ENCODE measurements around the gene OPN1SW.

Gene OPN1SW

DNA sequence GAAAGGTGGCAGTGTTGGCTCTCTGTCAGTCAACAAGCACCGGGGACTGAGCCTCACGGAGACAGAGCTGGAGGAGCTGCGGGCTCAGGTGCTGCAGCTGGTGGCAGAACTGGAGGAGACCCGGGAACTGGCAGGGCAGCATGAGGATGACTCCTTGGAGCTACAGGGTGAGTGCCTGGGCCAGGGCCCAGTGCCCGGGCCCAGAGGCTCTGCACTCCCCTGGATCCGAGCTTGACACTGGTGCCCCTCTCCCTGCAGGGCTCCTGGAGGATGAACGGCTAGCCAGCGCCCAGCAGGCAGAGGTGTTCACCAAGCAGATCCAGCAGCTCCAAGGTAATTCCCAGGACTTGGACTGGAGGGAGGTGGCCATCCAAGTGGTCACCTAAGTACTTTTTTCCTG lies 18.8 kb upstream of the OPN1SW start:
- H3K4me3 ChIP-seq (ENCODE audit: low read depth in 1 of 2, low read length in 2 of 2) = no peak overlapping the region
- H3K36me3 ChIP-seq (ENCODE audit: control insufficient read depth in 1 of 2, insufficient read depth in 2 of 2, low read length in 2 of 2) = no peaks in the 10 kb centered on the region
- H3K9ac ChIP-seq (ENCODE audit: low read depth in 1 of 2, low read length in 2 of 2) = no peak overlapping the region
- H3K4me1 ChIP-seq (ENCODE audit: control insufficient read depth in 1 of 2, insufficient read depth in 2 of 2, low read length in 2 of 2) = peaks cover 7 to 10% of the 10 kb centered on the region in 2 donors
- H3K27ac ChIP-seq (ENCODE audit: low read depth, low read length) = no peak overlapping the region
- peaks cover 0 to 5% of the 10 kb centered on the region in 2 donors for H3K27me3 ChIP-seq (ENCODE audit: control insufficient read depth in 1 of 2, insufficient read depth in 2 of 2, low read length in 2 of 2)
- no peaks in the 10 kb centered on the region for H3K9me3 ChIP-seq (ENCODE audit: control insufficient read depth in 1 of 2, low read length in 2 of 2)

DNA sequence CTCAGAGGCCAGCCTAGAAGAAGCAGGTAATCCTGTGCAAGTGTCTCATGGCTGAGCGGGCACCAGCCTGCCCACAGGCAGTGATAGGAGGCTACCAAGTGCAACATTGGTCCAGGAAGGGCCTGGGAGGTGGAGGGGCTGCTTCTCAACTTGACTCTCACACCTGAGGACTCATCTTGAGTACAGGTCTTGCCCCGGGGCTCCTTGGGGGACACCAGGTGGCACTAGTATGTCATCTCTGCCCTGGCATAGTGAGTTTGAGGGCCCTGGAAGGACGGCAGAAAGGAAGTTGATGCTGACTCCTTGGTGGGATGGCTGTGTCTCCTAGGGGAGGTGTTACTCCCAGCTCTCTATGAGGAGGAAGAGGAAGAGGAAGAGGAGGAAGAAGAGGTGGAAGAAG lies 18.4 kb upstream of the OPN1SW start:
- Histone ChIP-seq H3K27me3 (ENCODE audit: control insufficient read depth in 1 of 2, insufficient read depth in 2 of 2, low read length in 2 of 2) (peaks cover 0 to 5% of the 10 kb centered on the region in 2 donors), H3K4me1 (ENCODE audit: control insufficient read depth in 1 of 2, insufficient read depth in 2 of 2, low read length in 2 of 2) (peaks cover 7 to 10% of the 10 kb centered on the region in 2 donors), H3K36me3 (ENCODE audit: control insufficient read depth in 1 of 2, insufficient read depth in 2 of 2, low read length in 2 of 2) (no peaks in the 10 kb centered on the region), H3K27ac (ENCODE audit: low read depth, low read length) (no peak overlapping the region), H3K9me3 (ENCODE audit: control insufficient read depth in 1 of 2, low read length in 2 of 2) (no peaks in the 10 kb centered on the region), H3K4me3 (ENCODE audit: low read depth in 1 of 2, low read length in 2 of 2) (no peak overlapping the region), H3K9ac (ENCODE audit: low read depth in 1 of 2, low read length in 2 of 2) (no peak overlapping the region)

DNA sequence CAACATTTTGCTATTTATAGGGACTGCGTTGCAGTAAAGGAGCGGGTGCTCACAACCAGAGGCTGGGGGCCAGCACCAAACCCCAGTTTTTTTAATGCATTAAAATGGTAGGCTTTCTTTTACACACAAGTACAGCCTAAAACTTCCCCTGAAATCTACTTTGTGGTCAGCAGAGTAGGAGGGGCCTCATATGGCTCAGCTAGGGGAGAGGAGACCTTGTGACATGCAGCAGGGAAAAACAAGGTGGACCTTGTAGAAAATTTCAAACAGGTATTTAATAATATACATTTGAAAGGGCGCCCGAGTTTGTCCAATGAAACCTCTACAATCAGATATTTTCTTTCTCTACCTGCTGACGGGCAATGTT lies 17.6 kb upstream of the OPN1SW start:
- H3K27me3 ChIP-seq (ENCODE audit: control insufficient read depth in 1 of 2, insufficient read depth in 2 of 2, low read length in 2 of 2) = peaks cover 0 to 5% of the 10 kb centered on the region in 2 donors
- peaks cover 7 to 10% of the 10 kb centered on the region in 2 donors for H3K4me1 ChIP-seq (ENCODE audit: control insufficient read depth in 1 of 2, insufficient read depth in 2 of 2, low read length in 2 of 2)
- no peaks in the 10 kb centered on the region for H3K9me3 ChIP-seq (ENCODE audit: control insufficient read depth in 1 of 2, low read length in 2 of 2)
- no peak overlapping the region for H3K4me3 ChIP-seq (ENCODE audit: low read depth in 1 of 2, low read length in 2 of 2)
- no peaks in the 10 kb centered on the region for H3K36me3 ChIP-seq (ENCODE audit: control insufficient read depth in 1 of 2, insufficient read depth in 2 of 2, low read length in 2 of 2)
- H3K9ac ChIP-seq (ENCODE audit: low read depth in 1 of 2, low read length in 2 of 2) = no peak overlapping the region
- H3K27ac ChIP-seq (ENCODE audit: low read depth, low read length) = no peak overlapping the region

DNA sequence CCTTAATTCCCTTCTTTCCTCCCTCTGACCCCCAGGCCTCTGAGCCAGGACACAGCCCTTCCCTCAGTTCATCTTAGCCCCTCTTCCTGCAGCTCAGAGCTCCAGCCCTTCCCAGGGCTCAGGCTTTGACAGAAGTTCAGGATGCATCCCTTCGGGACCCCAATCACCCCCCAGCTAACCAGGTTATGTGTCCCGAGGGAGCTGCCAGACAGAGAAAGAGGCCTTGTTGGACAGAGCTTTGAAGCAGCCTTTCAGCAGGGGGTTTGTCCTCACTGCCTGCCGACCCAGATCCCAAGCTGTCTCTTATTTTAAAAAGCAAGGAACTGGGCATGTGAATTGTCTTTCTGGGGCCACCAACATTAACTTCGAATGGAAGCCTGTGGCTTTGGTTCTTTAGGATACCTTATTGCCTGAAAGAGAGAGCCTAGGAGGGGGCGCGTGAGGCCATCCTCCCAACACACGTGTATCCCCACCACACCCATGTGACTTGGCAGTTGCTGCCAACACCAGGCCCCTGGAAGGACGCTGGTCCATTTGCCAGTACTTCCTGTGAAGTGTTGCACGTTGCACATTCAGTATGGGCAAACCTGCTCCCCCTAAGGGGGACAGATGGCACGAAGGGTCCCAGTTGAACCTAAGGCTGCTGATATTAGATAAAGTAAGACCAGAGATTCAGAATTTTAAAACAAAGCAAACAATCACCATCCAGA lies 17.0 kb upstream of the OPN1SW start:
- Histone ChIP-seq H3K4me1 (ENCODE audit: control insufficient read depth in 1 of 2, insufficient read depth in 2 of 2, low read length in 2 of 2) (peaks cover 7 to 10% of the 10 kb centered on the region in 2 donors), H3K27me3 (ENCODE audit: control insufficient read depth in 1 of 2, insufficient read depth in 2 of 2, low read length in 2 of 2) (peaks cover 0 to 5% of the 10 kb centered on the region in 2 donors), H3K9me3 (ENCODE audit: control insufficient read depth in 1 of 2, low read length in 2 of 2) (no peaks in the 10 kb centered on the region), H3K9ac (ENCODE audit: low read depth in 1 of 2, low read length in 2 of 2) (no peak overlapping the region), H3K36me3 (ENCODE audit: control insufficient read depth in 1 of 2, insufficient read depth in 2 of 2, low read length in 2 of 2) (no peaks in the 10 kb centered on the region), H3K4me3 (ENCODE audit: low read depth in 1 of 2, low read length in 2 of 2) (no peak overlapping the region), H3K27ac (ENCODE audit: low read depth, low read length) (no peak overlapping the region)

DNA sequence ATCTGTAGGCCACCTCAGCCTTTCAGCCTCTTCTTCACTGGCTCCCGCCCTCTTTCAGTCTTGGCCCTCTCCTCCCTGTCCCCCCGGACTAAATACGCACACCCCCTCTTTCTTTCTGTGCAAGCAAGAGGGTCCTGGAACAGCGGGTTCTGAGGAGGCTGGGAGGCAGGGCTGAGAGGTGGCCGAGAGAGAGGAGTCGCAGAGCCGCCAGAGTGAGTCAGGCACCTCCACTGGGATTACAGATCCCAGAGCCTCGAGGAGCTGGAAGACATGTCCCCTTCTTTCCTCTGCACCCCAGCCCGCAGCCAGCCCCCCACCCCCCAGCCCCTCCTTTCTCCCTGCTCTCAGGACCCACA lies 16.4 kb upstream of the OPN1SW start:
- Histone ChIP-seq H3K9me3 (ENCODE audit: control insufficient read depth in 1 of 2, low read length in 2 of 2) (no peaks in the 10 kb centered on the region), H3K27ac (ENCODE audit: low read depth, low read length) (no peak overlapping the region), H3K4me3 (ENCODE audit: low read depth in 1 of 2, low read length in 2 of 2) (peak overlapping the region; percentile 67 to 80), H3K36me3 (ENCODE audit: control insufficient read depth in 1 of 2, insufficient read depth in 2 of 2, low read length in 2 of 2) (no peaks in the 10 kb centered on the region), H3K9ac (ENCODE audit: low read depth in 1 of 2, low read length in 2 of 2) (peak overlapping the region; percentile 25 to 38), H3K4me1 (ENCODE audit: control insufficient read depth in 1 of 2, insufficient read depth in 2 of 2, low read length in 2 of 2) (peaks cover 7 to 10% of the 10 kb centered on the region in 2 donors), H3K27me3 (ENCODE audit: control insufficient read depth in 1 of 2, insufficient read depth in 2 of 2, low read length in 2 of 2) (peaks cover 0 to 5% of the 10 kb centered on the region in 2 donors)

DNA sequence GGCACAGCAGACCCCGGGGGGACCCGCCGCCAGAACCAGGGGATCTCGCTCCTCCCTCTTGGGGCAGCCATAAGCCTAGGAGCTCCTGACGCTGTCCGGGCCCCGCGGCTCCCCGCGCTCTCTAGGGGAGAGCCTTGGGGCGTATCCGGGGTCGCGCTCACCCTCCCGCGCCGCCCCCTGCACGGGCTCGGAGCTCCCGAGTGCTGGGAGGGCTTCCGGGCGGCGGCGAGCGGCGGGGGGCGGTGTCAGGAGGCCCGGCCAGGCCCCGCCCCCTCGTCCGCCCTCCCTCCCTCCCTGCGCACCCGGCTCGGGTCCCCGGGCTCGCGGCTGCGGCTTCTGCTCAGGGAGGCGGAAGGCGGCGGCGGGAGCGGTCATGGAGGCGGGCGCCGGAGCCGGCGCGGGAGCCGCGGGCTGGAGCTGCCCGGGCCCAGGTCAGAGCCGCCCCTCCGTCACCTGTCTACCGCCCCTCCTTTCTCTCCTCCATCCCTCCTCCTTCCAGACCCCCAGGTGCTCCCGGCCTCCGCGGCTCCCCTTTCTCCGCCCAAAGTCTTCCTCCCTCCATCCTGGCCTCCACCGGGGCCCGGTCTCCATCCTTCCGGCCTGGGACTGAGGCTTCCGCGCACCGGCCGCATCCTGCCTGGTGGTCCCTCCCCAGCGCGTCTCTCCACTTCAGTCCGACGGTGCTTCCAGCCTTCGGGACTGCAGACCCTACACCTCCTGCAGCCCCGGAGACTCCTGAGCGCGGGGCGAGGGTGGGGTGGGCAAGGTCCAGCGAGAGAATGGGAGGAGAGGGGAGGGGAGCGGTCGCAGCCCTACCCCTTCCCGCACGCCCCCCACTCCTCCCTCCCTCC lies 15.8 kb upstream of the OPN1SW start, which contains the start of gene CCDC136:
TSS of gene CCDC136 (plus strand) at position 848 of the 851 bp plus-strand sequence. CDS start 444 bp downstream, outside the sequence.
- peak within 1 kb of the TSS; percentile 67 to 80 for H3K4me3 ChIP-seq (ENCODE audit: low read depth in 1 of 2, low read length in 2 of 2)
- peaks cover 0 to 5% of the 10 kb centered on the region in 2 donors for H3K27me3 ChIP-seq (ENCODE audit: control insufficient read depth in 1 of 2, insufficient read depth in 2 of 2, low read length in 2 of 2)
- peaks cover 7 to 10% of the 10 kb centered on the region in 2 donors for H3K4me1 ChIP-seq (ENCODE audit: control insufficient read depth in 1 of 2, insufficient read depth in 2 of 2, low read length in 2 of 2)
- no peaks in the 10 kb centered on the region for H3K9me3 ChIP-seq (ENCODE audit: control insufficient read depth in 1 of 2, low read length in 2 of 2)
- H3K27ac ChIP-seq (ENCODE audit: low read depth, low read length) = no peak within 1 kb of the TSS
- no peaks in the 10 kb centered on the region for H3K36me3 ChIP-seq (ENCODE audit: control insufficient read depth in 1 of 2, insufficient read depth in 2 of 2, low read length in 2 of 2)
- H3K9ac ChIP-seq (ENCODE audit: low read depth in 1 of 2, low read length in 2 of 2) = peak within 1 kb of the TSS; percentile 25 to 57

DNA sequence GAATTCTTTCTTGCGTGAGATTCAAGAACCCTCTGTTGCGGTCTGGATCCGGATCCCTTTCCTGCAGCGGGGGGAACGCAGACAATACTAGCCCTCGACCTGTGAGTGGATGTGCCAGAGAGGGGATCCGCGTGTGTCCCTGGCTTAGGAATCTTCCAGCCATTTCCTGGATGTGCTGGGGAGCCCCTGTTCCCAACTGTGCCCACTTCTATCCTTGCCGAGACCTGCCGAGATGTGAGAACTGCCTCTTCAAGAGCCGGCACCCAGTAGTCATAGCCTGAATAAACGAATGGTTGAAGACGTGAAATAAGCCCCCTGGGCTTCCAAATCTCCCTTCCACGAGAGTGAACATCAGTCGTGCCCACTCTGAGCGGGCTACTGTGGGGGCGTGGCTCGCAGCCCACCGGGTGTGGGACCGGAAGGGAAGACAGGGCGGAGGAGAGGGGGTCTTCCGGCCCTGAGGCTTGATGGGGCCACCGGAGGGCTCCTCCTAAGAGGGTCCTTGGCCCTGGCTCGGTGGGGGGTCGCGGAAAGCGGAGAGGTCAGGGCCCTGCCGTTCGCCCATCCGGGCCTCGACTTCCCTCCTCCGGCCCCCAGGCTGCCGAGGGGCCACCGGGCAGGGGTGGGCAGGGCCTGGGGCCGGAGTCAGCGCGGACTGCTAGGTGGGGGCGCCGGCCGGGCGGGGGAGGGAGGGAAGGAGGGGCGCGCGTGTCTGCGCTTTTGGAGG lies 14.9 kb upstream of the OPN1SW start:
- Histone ChIP-seq H3K27ac (ENCODE audit: low read depth, low read length) (no peak overlapping the region), H3K27me3 (ENCODE audit: control insufficient read depth in 1 of 2, insufficient read depth in 2 of 2, low read length in 2 of 2) (peaks cover 0 to 5% of the 10 kb centered on the region in 2 donors), H3K9me3 (ENCODE audit: control insufficient read depth in 1 of 2, low read length in 2 of 2) (no peaks in the 10 kb centered on the region), H3K36me3 (ENCODE audit: control insufficient read depth in 1 of 2, insufficient read depth in 2 of 2, low read length in 2 of 2) (no peaks in the 10 kb centered on the region), H3K9ac (ENCODE audit: low read depth in 1 of 2, low read length in 2 of 2) (no peak overlapping the region), H3K4me3 (ENCODE audit: low read depth in 1 of 2, low read length in 2 of 2) (peak overlapping the region; percentile 66 to 80), H3K4me1 (ENCODE audit: control insufficient read depth in 1 of 2, insufficient read depth in 2 of 2, low read length in 2 of 2) (peaks cover 7 to 10% of the 10 kb centered on the region in 2 donors)

DNA sequence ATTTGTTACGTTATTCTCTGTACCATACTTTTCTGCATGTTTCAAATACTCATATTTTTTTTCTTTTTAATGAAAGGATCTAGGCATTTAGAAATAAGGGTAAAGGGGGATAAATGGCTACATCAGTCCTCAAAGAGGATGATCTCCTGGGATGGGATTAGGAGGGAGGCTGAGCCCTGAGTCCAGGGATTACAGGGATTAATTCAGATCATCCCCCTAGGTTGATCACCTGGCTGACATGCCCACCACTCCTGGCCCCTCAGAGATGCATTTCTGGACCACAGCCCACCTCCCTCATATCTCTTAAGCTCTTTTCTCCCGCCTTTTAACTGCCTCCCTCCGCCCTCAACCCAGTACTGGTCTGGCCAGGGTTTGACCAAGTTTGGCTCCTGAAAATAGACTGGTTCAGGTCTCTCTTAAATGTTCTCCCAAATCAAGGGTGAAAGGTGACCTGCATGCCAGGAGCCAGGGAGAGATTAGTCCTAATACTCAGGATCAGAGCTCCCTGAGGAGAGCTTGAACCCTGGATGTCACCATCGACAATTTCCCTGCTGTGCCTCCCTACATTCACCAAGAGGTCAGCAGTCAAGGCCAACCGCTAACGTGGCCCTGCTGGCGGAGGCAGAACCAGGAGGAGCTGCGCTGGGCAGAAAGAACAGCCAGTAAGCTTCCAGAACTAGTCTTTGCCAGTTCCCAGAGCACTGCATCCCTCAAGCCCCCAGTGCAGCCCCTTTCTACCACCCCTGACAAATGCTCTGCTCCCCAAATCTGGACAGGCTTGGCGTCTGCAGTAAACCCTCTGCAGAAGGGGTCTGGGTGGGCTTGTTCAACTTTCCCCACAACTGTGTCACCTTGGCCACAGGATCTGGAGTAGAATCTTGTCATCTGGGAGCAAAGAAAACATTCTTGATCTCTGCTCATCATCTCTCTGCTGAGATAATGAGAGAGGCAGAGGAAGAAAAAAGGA lies 13.1 kb upstream of the OPN1SW start:
- Histone ChIP-seq H3K9me3 (ENCODE audit: control insufficient read depth in 1 of 2, low read length in 2 of 2) (no peaks in the 10 kb centered on the region), H3K9ac (ENCODE audit: low read depth in 1 of 2, low read length in 2 of 2) (no peak overlapping the region), H3K27me3 (ENCODE audit: control insufficient read depth in 1 of 2, insufficient read depth in 2 of 2, low read length in 2 of 2) (peaks cover 0 to 5% of the 10 kb centered on the region in 2 donors), H3K27ac (ENCODE audit: low read depth, low read length) (no peak overlapping the region), H3K4me3 (ENCODE audit: low read depth in 1 of 2, low read length in 2 of 2) (no peak overlapping the region), H3K36me3 (ENCODE audit: control insufficient read depth in 1 of 2, insufficient read depth in 2 of 2, low read length in 2 of 2) (no peaks in the 10 kb centered on the region), H3K4me1 (ENCODE audit: control insufficient read depth in 1 of 2, insufficient read depth in 2 of 2, low read length in 2 of 2) (peaks cover 7 to 10% of the 10 kb centered on the region in 2 donors)

DNA sequence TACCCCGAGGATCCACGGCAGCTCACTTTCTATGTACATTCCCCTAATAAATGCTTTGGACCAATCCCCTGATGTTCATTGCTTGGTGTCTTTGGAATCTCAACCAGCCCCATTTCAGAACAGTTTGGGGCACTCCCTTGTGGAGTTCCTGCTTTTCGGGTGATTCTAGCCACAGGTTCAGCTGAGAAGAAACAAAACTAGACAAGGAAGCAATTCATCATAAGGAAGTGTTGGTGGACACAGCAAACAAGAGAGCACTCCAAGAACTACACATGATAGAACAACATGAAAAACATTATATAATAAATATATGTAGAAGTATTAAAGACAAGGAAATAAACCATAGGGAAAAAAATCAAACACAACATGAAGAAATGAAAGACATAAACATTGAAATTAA lies 10.1 kb upstream of the OPN1SW start:
- Histone ChIP-seq H3K4me1 (ENCODE audit: control insufficient read depth in 1 of 2, insufficient read depth in 2 of 2, low read length in 2 of 2) (peaks cover 0 to 4% of the 10 kb centered on the region in 2 donors), H3K27ac (ENCODE audit: low read depth, low read length) (no peak overlapping the region), H3K4me3 (ENCODE audit: low read depth in 1 of 2, low read length in 2 of 2) (no peak overlapping the region), H3K9me3 (ENCODE audit: control insufficient read depth in 1 of 2, low read length in 2 of 2) (no peaks in the 10 kb centered on the region), H3K9ac (ENCODE audit: low read depth in 1 of 2, low read length in 2 of 2) (no peak overlapping the region), H3K36me3 (ENCODE audit: control insufficient read depth in 1 of 2, insufficient read depth in 2 of 2, low read length in 2 of 2) (no peaks in the 10 kb centered on the region), H3K27me3 (ENCODE audit: control insufficient read depth in 1 of 2, insufficient read depth in 2 of 2, low read length in 2 of 2) (no peaks in the 10 kb centered on the region)
